GM19035 (cell line): ENCODE results near the gene CAST.
A peak's percentile ranks its signal among the peaks of the same experiment; 100 is the strongest.

Source experiments
- ATAC-seq: cut with Tn5 transposase; IDR thresholded peaks from one replicate; pipeline ENCODE4 v1.9.1; 2021; ENCODE audit not compliant: unreplicated experiment

Gene CAST

GRCh38 chr5:96641368-96642280 is 20.6 kb upstream of the CAST start:
- ATAC-seq, result no peak

DNA sequence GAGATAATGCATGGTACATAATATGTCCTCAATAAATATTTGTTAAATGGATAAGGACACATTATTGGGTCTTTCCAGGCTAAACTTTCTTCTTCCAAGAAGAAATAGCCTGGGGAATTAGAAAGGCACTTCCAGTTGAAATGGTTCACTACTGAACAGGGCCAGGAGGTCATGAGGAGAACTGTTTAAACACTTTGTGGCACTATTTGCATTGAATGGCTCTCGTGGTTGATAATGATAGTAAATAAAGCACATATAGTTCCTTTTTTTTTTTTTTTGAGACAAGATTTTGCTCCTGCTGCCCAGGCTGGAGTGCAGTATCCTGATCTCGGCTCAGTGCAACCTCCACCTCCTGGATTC is 19.9 kb upstream of the CAST start:
- ATAC-seq, result no peak

GRCh38 chr5:96645091-96645490 is 17.1 kb upstream of the CAST start:
- ATAC-seq, result no peak

- peak; percentile 71 for ATAC-seq
These were observed 14.2 kb upstream of the CAST start for GRCh38 chr5:96648023-96648422.

DNA sequence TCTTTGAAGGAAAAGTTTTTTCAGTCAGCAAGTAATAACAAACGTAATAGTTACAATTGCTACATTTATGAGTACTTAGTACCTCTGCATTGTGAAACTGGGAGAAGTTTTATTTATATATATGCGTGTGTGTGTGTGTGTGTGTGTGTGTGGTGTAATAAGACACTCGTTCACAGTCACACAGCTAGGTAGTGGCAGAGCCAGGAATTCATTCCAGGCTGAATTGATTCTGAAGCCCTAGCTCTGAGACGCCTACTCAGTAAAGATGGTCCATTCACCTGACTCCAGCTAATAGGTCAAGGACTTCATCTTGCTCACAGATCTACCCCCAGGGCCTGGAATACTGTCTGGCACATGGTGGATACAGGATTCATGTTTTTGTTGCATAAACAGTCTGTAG is 13.6 kb upstream of the CAST start:
- ATAC-seq, result no peak

DNA sequence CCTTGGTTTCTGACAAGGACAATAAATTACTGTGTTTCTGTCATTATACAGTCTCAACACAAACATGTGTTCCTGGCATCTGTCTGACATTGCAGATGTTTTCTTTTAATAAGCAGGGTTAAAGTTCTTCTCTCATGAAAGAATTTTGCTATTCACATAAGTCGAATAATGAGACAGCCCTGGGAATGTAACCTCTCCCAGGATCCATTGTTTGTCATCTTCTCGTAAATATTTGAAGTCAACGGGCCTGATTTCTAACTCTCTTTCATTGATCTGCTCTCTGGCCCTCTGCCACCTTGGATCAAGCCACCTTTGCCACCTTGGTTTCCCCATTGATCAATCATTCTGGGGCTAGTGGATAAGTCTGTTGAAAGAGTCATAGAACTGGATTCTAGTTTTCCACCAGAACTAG is 12.9 kb upstream of the CAST start:
- ATAC-seq, result no peak

DNA sequence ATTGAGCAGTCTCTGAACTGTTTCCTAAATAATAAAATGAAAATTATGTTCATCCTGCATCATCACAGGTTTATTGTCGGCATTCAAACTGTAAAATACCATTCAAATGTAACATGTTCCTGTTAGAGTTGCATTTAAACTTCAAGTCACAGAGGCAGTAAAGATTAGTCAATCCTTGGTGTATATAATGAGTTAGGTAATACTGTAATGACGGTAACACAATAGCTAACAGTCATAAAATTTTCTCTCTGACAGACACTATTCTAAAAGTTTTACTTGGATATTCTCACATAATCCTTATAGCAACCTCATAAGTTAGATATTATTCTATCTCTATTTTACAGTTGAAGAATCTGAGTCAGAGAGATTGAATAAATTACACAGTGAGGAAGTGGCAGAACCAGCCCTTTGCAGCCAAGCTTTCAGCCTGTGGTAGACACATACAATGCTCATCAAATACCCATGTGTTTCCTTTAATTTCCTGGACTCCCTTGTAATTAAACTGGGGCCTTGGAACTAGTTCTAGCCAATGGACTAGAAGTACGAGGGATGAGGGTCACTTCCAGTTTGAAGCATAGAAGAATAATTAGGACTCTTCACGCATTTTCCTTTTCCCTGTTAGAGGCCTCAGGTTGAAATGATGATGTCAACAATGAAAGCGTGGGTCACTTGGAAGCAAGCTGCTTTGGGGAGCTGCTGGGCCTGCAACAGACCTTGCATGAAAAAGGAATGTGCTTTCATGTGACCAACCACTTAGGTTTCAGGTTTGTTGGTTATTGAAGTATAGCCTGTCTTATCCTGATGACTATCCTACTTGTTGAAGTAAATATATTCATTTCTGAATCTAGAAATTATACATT is 12.3 kb upstream of the CAST start:
- ATAC-seq, result no peak

DNA sequence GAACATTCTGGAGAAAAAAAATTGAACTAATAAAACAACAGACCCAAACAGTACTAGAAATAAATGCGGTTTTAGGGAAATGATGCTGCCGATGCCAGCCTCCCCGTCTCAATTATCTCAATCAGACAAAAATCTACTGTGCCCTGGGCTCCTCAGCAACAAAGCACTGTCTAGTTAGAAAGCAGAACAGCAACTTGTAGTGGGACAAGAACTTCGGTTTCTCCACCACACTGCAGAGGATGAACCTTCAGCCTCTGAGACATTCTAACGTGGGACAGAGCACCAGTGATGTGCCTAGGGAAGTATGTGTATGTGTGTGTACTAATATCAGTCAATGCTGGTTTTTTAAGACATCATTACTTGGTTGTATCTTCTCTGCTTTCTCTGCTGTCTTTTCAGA is 11.1 kb upstream of the CAST start:
- ATAC-seq, result no peak

- no peak for ATAC-seq
These were observed 10.0 kb upstream of the CAST start for GRCh38 chr5:96651948-96652753.

DNA sequence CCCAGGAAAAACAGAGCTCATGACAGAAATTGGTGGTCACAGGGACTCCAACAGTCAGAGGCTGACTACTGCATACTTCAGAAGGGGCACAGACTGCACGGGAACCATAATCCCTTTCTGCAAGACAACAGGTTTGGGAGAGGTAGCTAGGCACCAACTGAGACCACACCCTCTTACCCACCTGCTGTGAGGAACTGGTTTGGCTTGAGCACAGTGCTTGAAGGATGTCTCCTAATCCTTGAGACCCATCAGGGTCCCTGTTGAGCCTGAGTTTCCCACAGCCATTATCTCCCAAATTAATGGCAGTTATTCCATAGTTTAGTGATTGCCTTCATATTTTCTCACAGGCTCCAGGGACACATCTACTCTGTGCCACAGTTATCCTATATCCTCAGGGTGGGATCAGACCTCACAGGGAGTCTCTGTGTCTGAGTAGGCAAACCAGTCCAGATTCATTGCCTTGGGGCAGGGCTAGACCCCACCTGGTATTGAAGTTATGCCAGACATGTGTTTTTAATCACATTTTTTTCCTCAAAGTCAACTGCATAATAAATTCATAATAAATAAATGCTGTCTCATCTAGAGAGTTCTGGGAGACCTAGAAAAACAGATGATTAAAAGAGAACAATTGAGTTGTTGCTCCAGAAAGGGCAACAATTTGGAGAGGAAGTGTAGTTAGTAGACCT is 9.3 kb upstream of the CAST start:
- no peak for ATAC-seq

DNA sequence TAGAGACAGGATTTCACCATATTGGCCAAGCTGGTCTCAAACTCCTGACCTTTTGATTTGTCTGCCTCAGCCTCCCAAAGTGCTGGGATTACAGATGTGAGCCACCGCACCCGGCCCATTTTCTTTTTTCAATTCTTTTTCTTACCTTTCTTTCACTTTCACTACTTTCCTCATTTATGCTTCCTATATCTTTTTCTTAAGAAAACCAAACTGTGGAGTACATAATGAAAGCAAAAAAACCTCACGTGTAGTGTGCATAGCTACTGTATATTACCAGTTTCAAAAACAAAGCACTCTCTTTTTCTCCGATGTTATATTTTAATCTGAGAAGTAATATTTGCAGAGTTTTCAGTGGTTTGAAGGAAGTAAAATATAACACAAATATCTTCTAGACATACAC is 8.0 kb upstream of the CAST start:
- no peak for ATAC-seq

GRCh38 chr5:96655085-96655484 is 7.1 kb upstream of the CAST start:
- ATAC-seq, result no peak

GRCh38 chr5:96655506-96655905 is 6.7 kb upstream of the CAST start:
- no peak for ATAC-seq

DNA sequence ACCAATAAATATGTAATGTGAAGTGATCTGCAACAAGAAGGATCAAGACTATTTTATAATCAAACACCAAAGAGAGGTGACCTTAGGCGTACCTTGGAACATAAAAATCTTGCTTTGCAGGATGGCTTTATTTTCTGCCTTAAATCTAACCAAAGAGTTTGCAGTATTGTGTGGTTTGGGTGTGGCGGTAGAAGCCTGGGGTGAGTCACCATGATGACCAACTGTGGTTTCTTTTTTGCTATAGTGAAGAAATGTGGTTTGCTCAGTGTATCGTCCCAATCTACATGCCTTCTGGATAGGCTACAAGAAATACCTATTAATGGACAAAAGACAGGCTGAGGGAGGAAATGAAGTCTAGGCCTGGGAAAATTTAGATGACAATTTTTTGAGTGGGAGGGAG is 5.1 kb upstream of the CAST start:
- ATAC-seq, result peak; percentile 58

- ATAC-seq, result no peak
These were observed 3.9 kb upstream of the CAST start for GRCh38 chr5:96658272-96658671.

DNA sequence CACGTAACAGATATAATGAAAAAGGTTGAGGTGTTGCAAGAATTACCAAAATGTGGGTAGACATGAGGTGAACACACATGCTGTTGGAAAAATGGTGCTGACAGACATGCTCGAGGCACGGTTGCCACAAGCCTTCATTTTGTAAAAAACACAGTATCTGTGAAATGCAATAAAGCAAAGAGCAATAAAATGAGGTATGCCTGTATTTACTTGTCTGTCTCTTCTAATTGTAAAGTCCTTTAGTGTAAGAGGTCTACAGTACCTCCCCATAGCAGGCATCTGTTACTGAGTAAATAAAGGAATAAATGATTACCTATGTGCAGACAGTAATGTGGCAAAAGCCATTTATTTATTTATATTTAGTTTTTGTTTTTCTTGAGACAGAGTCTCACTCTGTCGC is 3.0 kb upstream of the CAST start:
- ATAC-seq, result no peak

DNA sequence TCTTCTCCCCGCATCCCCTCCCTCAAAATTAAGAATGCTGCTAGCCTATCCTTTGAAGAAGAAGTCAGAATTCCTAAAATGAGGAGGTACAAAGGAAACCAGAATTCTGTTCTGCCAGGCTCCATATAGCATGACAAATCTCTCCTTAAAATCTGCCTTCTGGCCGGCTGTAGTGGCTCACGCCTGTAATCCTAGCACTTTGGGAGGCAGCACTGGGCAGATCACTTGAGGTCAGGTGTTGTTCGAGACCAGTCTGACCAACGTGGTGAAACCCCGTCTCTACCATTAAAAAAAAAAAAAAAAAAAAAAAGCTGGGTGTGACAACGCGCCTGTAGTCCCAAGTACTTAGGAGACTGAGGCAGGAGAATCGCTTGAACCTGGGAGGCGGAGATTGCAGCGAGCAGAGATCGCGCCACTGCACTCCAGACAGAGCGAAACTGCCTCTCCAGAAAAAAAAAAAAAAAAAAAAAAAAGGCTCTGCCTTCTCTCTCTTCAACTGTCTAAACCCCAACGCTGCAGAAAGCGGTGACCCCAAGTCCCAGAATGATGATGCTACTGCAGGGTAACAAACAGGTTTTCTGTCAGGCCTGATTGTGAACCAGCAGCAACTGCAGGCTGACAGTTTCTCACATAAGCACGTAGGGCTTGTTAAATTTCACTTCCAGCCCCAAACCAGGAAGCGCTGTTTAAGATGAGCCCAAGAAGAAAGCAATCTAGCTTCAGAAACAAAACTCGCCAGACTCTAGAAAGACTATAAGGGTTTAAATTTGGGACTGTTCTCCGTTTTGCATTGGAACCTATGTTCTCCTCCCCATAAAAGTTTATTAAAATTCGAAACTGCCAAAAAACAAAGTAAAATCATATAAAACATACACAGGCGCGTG is 963 bp upstream of the CAST start:
- ATAC-seq, result peak; percentile 14

- peak; percentile 72 for ATAC-seq
These were observed 746 bp downstream of the CAST start for GRCh38 chr5:96662725-96663518.

GRCh38 chr5:96663608-96664007 is 1.4 kb downstream of the CAST start:
- no peak for ATAC-seq
